D721Med (cell line): ENCODE measurements around the gene CENPX.

ENCODE experiments used
- DNase-seq: peaks from one replicate; pipeline ENCODE4 v3.0.0; 2011; ENCODE audit warnings: low spot score; ENCODE audit not compliant: insufficient read length
- FAIRE-seq: peaks from 2 replicates; lab custom pipeline; 2011; peaks lifted over from hg19 to GRCh38; lab: Jason Lieb, UNC
- TF ChIP-seq, protein P1 (sequence below): IDR thresholded peaks from 2 replicates; pipeline ENCODE4 v1.5.1; 2012; ENCODE audit warnings: mild to moderate bottlenecking, control low read depth; ENCODE audit not compliant: insufficient read depth; ENCODE audit errors: missing control alignments

The CENPX gene

DNA sequence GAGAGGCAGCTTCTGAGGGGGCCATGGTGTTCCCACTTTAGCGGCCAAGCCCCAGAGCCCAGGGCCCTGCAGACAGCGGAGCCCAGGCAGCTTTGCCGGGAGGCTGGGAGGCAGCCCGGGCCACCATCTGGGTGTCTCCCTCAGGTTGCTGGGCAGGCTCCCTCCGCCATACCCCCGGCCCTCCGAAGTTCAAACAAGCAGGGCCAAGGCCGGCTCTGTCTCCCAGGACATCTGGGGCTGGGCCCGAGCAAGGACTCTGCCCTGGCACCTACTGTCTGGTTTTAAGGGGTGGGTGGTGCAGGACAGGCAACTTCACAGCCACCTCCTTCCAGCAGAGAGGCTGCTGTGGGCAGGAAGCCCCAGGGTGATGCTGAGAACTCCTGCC lies 40.3 kb upstream of the CENPX start:
- TF ChIP-seq, protein P1, sequence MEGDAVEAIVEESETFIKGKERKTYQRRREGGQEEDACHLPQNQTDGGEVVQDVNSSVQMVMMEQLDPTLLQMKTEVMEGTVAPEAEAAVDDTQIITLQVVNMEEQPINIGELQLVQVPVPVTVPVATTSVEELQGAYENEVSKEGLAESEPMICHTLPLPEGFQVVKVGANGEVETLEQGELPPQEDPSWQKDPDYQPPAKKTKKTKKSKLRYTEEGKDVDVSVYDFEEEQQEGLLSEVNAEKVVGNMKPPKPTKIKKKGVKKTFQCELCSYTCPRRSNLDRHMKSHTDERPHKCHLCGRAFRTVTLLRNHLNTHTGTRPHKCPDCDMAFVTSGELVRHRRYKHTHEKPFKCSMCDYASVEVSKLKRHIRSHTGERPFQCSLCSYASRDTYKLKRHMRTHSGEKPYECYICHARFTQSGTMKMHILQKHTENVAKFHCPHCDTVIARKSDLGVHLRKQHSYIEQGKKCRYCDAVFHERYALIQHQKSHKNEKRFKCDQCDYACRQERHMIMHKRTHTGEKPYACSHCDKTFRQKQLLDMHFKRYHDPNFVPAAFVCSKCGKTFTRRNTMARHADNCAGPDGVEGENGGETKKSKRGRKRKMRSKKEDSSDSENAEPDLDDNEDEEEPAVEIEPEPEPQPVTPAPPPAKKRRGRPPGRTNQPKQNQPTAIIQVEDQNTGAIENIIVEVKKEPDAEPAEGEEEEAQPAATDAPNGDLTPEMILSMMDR, result no peak
- no peak for DNase-seq
- FAIRE-seq, result no peak

DNA sequence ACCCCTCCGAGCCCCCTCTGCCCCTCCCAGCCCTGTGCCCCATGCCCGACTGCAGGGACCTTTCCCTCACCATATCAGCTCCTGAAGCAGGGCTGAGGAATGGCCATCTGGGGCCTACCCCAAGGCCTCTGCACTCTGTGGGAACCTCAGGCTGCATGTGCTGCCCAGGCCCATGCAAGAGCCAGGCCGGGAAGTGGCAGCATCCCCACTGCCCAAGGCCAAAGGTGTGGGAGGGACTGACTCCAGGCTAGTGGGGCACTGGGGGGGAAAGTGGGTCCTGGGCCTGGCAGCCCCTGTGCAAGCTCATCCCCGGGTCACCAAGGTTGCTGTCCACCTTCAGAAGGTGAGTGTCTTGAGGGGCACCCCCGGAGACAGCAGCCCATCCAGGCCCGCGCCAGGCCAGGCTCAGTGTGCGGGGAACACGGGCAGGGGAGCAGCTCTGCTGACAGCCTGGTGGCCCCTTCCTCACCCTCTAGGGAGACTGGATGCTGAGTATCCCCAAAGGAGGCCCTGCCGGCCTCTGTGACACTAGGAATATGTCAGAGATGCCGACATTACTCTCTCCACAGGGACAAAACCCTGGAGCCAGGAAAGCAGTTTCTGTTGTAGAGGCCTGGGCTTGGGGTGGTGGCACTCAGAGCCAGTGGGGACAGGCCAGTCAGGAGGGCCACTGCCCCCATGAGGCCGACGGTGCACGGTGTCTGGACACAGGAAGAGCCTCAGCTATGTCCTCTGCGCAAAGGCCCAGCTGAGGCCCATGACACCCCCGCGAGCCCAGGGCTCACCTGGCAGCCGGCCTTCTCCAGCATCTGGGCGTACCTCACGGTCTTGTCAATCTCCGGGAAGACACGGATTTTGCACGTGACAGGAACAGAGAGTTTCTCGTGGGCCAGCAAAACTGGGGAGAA lies 39.7 kb upstream of the CENPX start:
- DNase-seq (no peak), FAIRE-seq (no peak)
- TF ChIP-seq, protein P1, result no peak

DNA sequence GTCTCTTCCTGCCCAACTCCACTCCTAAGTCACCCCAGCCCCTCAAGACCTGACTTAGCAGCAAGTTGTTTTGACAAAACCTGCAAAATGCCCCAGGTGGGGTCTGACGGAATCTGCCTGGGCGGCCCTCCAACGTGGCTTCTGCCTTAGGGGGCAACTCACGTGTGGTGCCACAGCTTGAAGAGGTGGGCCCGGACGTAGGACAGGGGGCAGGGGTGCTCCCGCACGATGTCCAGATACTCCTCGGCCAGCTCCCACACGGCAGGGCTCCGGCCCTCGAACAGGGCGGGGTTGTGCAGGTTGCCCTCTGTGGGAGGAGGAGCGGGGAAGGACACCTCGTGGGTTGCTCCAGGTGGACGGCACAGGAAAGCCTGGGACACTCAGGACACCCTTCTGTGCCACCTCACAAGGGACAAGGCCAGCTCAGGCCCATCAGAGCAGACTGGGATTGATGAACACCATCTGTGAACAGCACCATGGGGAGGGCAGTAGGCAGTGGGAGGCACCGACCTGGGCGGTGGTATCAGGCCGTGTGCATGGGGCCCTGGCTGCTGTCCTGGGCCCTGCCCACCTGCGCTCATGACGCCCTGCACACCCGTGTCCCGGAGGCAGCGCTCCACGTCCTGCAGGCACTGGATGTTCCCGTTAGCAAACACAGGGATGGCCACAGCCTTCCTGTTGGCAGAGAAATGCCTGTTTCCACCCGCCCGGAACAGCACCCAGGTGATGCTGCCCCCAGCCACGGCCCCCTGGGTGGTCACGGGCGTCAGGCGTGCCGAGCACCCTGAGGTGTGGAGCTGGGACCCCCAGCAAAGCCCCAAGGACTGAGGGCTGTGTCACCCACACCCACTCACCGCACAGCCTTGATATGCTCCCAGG lies 38.6 kb upstream of the CENPX start:
- no peak for FAIRE-seq
- TF ChIP-seq, protein P1, result no peak

DNA sequence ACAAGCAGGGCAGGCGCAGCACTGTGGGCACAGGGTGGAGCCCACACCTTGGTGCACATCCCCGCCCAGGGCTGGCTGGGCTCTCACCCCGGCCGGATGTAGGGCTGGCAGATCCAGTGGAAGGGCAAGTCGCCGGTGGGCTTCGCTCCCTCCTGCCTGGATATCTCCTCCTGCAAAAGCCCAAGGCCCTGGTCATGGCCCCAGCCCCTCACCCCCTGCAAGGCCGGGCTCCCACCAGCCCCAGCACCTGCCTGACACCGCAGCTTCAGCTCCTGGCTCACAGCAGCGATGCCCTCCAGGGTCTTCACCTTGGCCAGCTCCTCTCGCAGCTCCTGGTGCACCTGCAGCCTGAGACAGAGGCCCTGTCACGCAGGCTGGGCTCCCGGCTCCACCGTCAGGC lies 37.9 kb upstream of the CENPX start:
- no peak for FAIRE-seq
- TF ChIP-seq, protein P1, result no peak

More for the DNA sequence above, 38.6 kb upstream of the CENPX start:
- DNase-seq, result no peak

DNA sequence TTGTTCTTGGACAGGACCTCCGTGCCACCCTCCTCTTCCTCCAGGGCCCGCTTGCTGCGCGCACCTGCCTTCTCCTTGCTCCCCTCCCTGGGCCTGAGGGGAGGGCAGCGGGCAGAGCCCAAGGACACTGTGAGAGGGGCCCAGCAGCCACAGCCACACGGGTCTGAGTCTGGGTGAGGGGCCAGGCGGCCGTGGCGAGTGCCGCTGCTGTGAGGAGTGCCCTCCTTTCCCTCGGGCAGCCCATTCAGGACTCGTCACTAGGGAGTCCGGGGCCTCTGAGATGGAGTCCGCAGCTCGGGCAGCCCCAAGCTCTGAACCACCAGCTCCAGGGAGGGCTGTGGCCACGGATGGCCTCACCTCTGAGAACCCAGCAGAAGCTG lies 37.3 kb upstream of the CENPX start:
- no peak for FAIRE-seq
- no peak for DNase-seq
- TF ChIP-seq, protein P1, result no peak

More for the DNA sequence above, 37.9 kb upstream of the CENPX start:
- no peak for DNase-seq

DNA sequence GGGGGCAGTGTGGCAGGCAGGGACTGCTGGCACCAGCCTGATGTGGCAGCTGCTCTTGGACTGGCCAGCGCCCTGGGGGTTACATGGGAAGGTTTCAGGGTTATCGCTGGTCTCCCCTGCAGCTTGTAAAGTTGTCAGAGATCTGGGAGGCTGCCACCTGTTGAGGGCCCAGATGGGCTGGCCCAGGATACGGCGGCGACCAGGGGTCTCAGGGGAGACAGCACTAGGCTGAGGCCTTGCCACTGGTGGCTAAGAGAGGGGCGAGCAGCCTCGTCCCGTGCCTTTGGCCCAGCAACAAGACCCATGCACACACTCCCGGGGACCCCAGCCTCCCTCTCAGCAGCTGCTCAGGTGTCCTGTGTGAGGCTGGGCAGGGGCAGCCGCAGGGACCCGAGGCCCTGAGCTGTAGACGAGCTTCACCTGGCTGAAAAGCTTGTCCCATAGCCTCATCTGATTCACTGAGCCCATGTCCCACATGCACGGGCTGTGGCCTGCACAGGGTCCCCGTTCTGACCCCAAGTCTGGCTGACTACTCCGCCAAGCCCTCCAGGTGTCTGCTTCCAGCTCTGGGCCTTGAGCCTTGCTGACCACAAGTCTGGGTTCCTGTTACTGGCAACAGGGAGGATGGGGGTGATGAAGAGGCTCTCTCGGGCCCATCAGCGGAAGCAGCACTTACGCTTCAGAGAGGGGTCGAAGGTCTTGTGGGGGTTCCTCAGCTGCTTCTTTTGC lies 36.8 kb upstream of the CENPX start:
- TF ChIP-seq, protein P1, result no peak
- FAIRE-seq (no peak), DNase-seq (no peak)
